ENCODE measurements around the gene ADGRV1.
A peak's percentile ranks its signal among the peaks of the same experiment; 100 is the strongest.
"Not testable (repeated sequence)": the region's sequence is repeated elsewhere in the genome, so short reads cannot be mapped to it uniquely, and the experiment has no call there.

The ADGRV1 gene

DNA sequence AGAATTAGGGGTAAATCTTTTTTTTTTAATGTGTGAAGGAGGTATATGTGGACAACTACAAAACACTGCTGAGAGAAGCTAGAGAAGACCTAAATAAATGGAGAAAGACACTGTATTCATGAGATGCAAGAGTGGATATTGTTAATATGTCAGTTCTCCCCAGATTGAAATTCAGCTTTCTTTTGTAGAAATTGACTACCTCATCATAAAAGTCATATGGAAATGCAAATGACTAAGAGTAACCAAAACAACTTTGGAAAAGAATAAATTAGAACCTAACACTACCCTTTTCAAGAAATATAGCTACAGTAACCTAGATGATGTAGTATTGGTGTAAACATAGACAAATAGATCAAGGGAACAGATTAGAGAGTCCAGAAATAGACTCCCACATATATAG lies 400.7 kb downstream of the ADGRV1 start:
- H3K4me3 ChIP-seq (ENCODE audit: low read depth, low read length), result no peak overlapping the region
- DNase-seq (ENCODE audit: low read depth), result no peak
- TF ChIP-seq MYC (IDR thresholded peaks at IDR 0.05; ENCODE audit: low read depth, low read length) (no peak), POLR2A (IDR thresholded peaks at IDR 0.05; ENCODE audit: extremely low read depth, insufficient read length) (no peak)
- TF ChIP-seq, protein P1, sequence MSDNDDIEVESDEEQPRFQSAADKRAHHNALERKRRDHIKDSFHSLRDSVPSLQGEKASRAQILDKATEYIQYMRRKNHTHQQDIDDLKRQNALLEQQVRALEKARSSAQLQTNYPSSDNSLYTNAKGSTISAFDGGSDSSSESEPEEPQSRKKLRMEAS (IDR thresholded peaks at IDR 0.05; ENCODE audit: low read depth, low read length), result no peak
- TF ChIP-seq, protein P2, sequence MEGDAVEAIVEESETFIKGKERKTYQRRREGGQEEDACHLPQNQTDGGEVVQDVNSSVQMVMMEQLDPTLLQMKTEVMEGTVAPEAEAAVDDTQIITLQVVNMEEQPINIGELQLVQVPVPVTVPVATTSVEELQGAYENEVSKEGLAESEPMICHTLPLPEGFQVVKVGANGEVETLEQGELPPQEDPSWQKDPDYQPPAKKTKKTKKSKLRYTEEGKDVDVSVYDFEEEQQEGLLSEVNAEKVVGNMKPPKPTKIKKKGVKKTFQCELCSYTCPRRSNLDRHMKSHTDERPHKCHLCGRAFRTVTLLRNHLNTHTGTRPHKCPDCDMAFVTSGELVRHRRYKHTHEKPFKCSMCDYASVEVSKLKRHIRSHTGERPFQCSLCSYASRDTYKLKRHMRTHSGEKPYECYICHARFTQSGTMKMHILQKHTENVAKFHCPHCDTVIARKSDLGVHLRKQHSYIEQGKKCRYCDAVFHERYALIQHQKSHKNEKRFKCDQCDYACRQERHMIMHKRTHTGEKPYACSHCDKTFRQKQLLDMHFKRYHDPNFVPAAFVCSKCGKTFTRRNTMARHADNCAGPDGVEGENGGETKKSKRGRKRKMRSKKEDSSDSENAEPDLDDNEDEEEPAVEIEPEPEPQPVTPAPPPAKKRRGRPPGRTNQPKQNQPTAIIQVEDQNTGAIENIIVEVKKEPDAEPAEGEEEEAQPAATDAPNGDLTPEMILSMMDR (IDR thresholded peaks at IDR 0.05; ENCODE audit: low read depth, low read length), result no peak

- TF ChIP-seq, protein P1 (IDR thresholded peaks at IDR 0.05; ENCODE audit: low read depth, low read length), result no peak
- TF ChIP-seq POLR2A (IDR thresholded peaks at IDR 0.05; ENCODE audit: extremely low read depth, insufficient read length) (no peak), MYC (IDR thresholded peaks at IDR 0.05; ENCODE audit: low read depth, low read length) (no peak)
- TF ChIP-seq, protein P2 (IDR thresholded peaks at IDR 0.05; ENCODE audit: low read depth, low read length), result no peak
- H3K4me3 ChIP-seq (ENCODE audit: low read depth, low read length), result no peak overlapping the region
- DNase-seq (ENCODE audit: low read depth), result no peak
Observed at GRCh38 chr5:90962481-90962880, 403.9 kb downstream of the ADGRV1 start.

DNA sequence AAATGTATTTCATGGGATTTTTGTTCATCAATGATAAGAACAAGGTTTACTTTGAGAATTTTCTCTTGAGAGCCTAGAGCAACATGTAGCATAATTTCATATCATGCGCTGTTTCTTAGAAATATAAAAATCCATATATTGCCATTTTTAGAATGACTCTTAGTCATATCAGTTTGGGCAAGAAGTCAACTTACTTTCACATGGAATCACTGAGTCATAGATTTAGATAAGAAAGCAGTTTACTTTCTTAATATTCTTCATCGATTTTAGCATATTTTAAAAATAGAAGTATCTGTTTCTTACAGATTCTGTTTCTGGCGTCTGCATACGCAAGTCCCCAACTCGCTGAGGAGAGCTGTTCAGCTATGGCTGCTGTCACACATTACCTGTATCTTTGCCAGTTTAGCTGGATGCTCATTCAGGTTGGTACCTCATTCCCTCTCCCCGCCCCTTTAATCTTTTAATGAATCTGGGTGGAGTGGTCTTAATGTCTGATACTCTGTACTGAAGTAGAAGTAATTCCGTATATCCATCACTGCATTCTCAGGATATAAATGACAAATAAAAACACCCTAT lies 406.6 kb downstream of the ADGRV1 start:
- TF ChIP-seq, protein P1 (IDR thresholded peaks at IDR 0.05; ENCODE audit: low read depth, low read length), result no peak
- TF ChIP-seq, protein P2 (IDR thresholded peaks at IDR 0.05; ENCODE audit: low read depth, low read length), result no peak
- TF ChIP-seq MYC (IDR thresholded peaks at IDR 0.05; ENCODE audit: low read depth, low read length) (no peak), POLR2A (IDR thresholded peaks at IDR 0.05; ENCODE audit: extremely low read depth, insufficient read length) (no peak)
- no peak for DNase-seq (ENCODE audit: low read depth)
- no peak overlapping the region for H3K4me3 ChIP-seq (ENCODE audit: low read depth, low read length)

- TF ChIP-seq MYC (IDR thresholded peaks at IDR 0.05; ENCODE audit: low read depth, low read length) (no peak), POLR2A (IDR thresholded peaks at IDR 0.05; ENCODE audit: extremely low read depth, insufficient read length) (no peak)
- TF ChIP-seq, protein P2 (IDR thresholded peaks at IDR 0.05; ENCODE audit: low read depth, low read length), result no peak
- TF ChIP-seq, protein P1 (IDR thresholded peaks at IDR 0.05; ENCODE audit: low read depth, low read length), result no peak
- no peak overlapping the region for H3K4me3 ChIP-seq (ENCODE audit: low read depth, low read length)
- DNase-seq (ENCODE audit: low read depth), result no peak
Observed at GRCh38 chr5:90967443-90967842, 408.8 kb downstream of the ADGRV1 start.

DNA sequence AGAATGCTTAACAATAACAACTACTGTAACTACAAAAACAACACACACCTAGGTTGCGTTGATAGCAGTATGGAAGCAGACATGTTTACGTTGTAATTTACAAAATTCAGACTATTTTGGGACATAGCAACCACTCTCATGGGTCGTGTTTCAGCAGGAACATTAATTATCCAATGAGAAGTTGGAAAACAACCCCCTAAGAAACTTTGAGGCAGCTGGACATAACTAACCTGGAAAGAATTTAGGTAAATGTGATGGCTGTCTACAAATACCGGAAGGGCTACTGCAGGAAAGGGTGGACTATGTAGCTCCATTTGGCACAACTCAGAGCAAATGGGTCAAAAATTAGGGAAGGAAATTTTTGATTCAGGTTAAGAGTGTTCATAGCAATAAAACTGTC lies 409.3 kb downstream of the ADGRV1 start:
- no peak overlapping the region for H3K4me3 ChIP-seq (ENCODE audit: low read depth, low read length)
- TF ChIP-seq POLR2A (IDR thresholded peaks at IDR 0.05; ENCODE audit: extremely low read depth, insufficient read length) (no peak), MYC (IDR thresholded peaks at IDR 0.05; ENCODE audit: low read depth, low read length) (no peak)
- TF ChIP-seq, protein P1 (IDR thresholded peaks at IDR 0.05; ENCODE audit: low read depth, low read length), result no peak
- DNase-seq (ENCODE audit: low read depth), result no peak

DNA sequence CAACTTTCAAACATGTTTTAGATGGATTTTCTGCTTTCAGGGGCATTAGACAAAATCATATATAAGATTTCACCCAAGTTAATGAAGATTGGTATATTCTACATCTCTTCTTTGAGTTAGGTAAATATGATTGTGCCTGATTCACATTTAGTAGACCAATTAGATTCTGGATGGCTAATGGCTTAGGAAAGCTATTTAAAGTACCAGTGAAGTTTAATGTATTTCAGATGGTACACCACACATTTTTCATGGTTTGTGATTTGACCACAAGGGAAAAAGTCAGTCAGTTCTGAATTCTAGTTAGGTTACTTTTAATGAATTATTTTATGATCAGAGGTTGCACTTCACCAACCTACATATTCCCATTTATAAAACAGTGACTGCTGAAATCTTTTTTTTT lies 409.7 kb downstream of the ADGRV1 start:
- peak; percentile 14 for DNase-seq (ENCODE audit: low read depth)
- no peak overlapping the region for H3K4me3 ChIP-seq (ENCODE audit: low read depth, low read length)
- TF ChIP-seq, protein P2 (IDR thresholded peaks at IDR 0.05; ENCODE audit: low read depth, low read length), result no peak
- TF ChIP-seq POLR2A (IDR thresholded peaks at IDR 0.05; ENCODE audit: extremely low read depth, insufficient read length), result no peak
- TF ChIP-seq, protein P1 (IDR thresholded peaks at IDR 0.05; ENCODE audit: low read depth, low read length), result no peak
- TF ChIP-seq MYC (IDR thresholded peaks at IDR 0.05; ENCODE audit: low read depth, low read length), result no peak

GRCh38 chr5:90969945-90970344 lies 411.3 kb downstream of the ADGRV1 start:
- H3K4me3 ChIP-seq (ENCODE audit: low read depth, low read length); DNase-seq (ENCODE audit: low read depth): not testable (repeated sequence)

Data from NB4 (cell line).